Measurements from ENCODE around the gene ZNHIT6. TPM values are rescaled to one million over a fixed set of nuclear protein-coding genes. Genes with fewer than 3 reads are reported as not detected.

ZNHIT6 gene
- total RNA-seq, 1 donor from 2014 or later: 21.1 TPM

- intact Hi-C loops (cut with micrococcal nuclease): loop anchor here (5.0 to 10.0 kb wide), 6 partner anchors 431 to 1621 kb away; partner anchors contain the start of genes BCL10, CTBS, LMO4 and SSX2IP
- peaks cover 24% of the 10 kb centered on the region for H3K4me1 Mint-ChIP-seq
- H3K4me3 Mint-ChIP-seq: peak overlapping the region; percentile 35
- no peak for TF ChIP-seq CTCF (IDR thresholded peaks at IDR 0.05)
- ChIA-PET POLR2A (no interaction called here), CTCF (no interaction called here)
- H3K27ac Mint-ChIP-seq: no peak overlapping the region
- no peaks in the 10 kb centered on the region for H3K9me3 Mint-ChIP-seq
- DNase-seq (no peak), ATAC-seq (ENCODE audit: low read depth) (no peak)
- H3K27me3 Mint-ChIP-seq: no peaks in the 10 kb centered on the region
- H3K36me3 Mint-ChIP-seq (ENCODE audit: low read depth): peaks cover 47% of the 10 kb centered on the region
Observed at GRCh38 chr1:85705940-85706339, 2.3 kb downstream of the ZNHIT6 start.

GRCh38 chr1:85700422-85700821 lies 7.8 kb downstream of the ZNHIT6 start:
- CTCF ChIA-PET: no interaction called here
- Mint-ChIP-seq H3K4me1 (peaks cover 24% of the 10 kb centered on the region), H3K36me3 (ENCODE audit: low read depth) (peaks cover 76% of the 10 kb centered on the region), H3K27ac (no peak overlapping the region), H3K4me3 (no peak overlapping the region), H3K27me3 (no peaks in the 10 kb centered on the region), H3K9me3 (no peaks in the 10 kb centered on the region)
- ATAC-seq (ENCODE audit: low read depth): no peak
- DNase-seq: no peak
- POLR2A ChIA-PET: no interaction called here
- TF ChIP-seq CTCF (IDR thresholded peaks at IDR 0.05): no peak
- intact Hi-C loops (cut with micrococcal nuclease): loop anchor here (10.0 kb wide), 3 partner anchors 426 to 1126 kb away; partner anchors contain the start of genes BCL10 and CTBS

- peaks cover 8% of the 10 kb centered on the region for H3K4me1 Mint-ChIP-seq
- intact Hi-C loops (cut with micrococcal nuclease): loop anchor here (1.0 to 2.0 kb wide), 2 partner anchors 10 to 15 kb away; partner anchors contain the start of gene ZNHIT6
- no peaks in the 10 kb centered on the region for H3K27me3 Mint-ChIP-seq
- H3K36me3 Mint-ChIP-seq (ENCODE audit: low read depth): peaks cover 69% of the 10 kb centered on the region
- ChIA-PET POLR2A (interaction anchor here (0.9 kb wide), 1 partner anchor 10 kb away, joined by 3 read pairs; the partner anchor contains the start of gene ZNHIT6), CTCF (no interaction called here)
- H3K27ac Mint-ChIP-seq: no peak overlapping the region
- no peak for DNase-seq
- ATAC-seq (ENCODE audit: low read depth): no peak
- H3K9me3 Mint-ChIP-seq: no peaks in the 10 kb centered on the region
- no peak overlapping the region for H3K4me3 Mint-ChIP-seq
- TF ChIP-seq CTCF (IDR thresholded peaks at IDR 0.05): no peak
Observed at GRCh38 chr1:85697895-85698294, 10.3 kb downstream of the ZNHIT6 start.

- ATAC-seq (ENCODE audit: low read depth) (no peak), DNase-seq (no peak)
- no peak overlapping the region for H3K4me3 Mint-ChIP-seq
- H3K27ac Mint-ChIP-seq: no peak overlapping the region
- CTCF ChIA-PET: interaction anchor here (0.6 to 1.9 kb wide), 3 partner anchors 9 to 748 kb away, joined by 3 to 6 read pairs (median 4); no protein-coding TSS in a partner anchor
- intact Hi-C loops (cut with micrococcal nuclease): loop anchor here (1.0 kb wide), 1 partner anchor 385 kb away; no protein-coding TSS in a partner anchor
- H3K4me1 Mint-ChIP-seq: no peaks in the 10 kb centered on the region
- TF ChIP-seq CTCF (IDR thresholded peaks at IDR 0.05): no peak
- H3K9me3 Mint-ChIP-seq: no peaks in the 10 kb centered on the region
- peaks cover 63% of the 10 kb centered on the region for H3K36me3 Mint-ChIP-seq (ENCODE audit: low read depth)
- no peaks in the 10 kb centered on the region for H3K27me3 Mint-ChIP-seq
- POLR2A ChIA-PET: no interaction called here
Observed at GRCh38 chr1:85692730-85693314, 15.4 kb downstream of the ZNHIT6 start.

GRCh38 chr1:85689775-85690404 lies 18.3 kb downstream of the ZNHIT6 start:
- CTCF ChIA-PET: no interaction called here
- no peaks in the 10 kb centered on the region for H3K4me1 Mint-ChIP-seq
- POLR2A ChIA-PET: no interaction called here

More at GRCh38 chr1:85689775-85690404, 18.3 kb downstream of the ZNHIT6 start:
- Mint-ChIP-seq H3K4me3 (no peak overlapping the region), H3K27ac (no peak overlapping the region), H3K36me3 (ENCODE audit: low read depth) (peaks cover 52% of the 10 kb centered on the region), H3K9me3 (no peaks in the 10 kb centered on the region), H3K27me3 (no peaks in the 10 kb centered on the region)
- intact Hi-C loops (cut with micrococcal nuclease): no loop called here
- no peak for ATAC-seq (ENCODE audit: low read depth)
- no peak for DNase-seq
- TF ChIP-seq CTCF (IDR thresholded peaks at IDR 0.05): no peak

Measured in activated B cell treated with CpG ODN at 0.5 μM for 24 hours (primary cell).